Renal pelvis (tissue), 4 donors: ENCODE results near the gene GAS6. TPM values are rescaled to one million over a fixed set of nuclear protein-coding genes. Genes with fewer than 3 reads are reported as not detected.
A peak's percentile ranks its signal among the peaks of the same experiment; 100 is the strongest.

ENCODE experiments used
- DNase-seq: peaks from one replicate; pipeline ENCODE4 v3.0.0-alpha.2; 2013
- polyA plus RNA-seq, 3 donors: library from polyadenylated mRNA; unstranded; fragments of 120-200 nt; gene quantifications; one replicate each; pipeline ENCODE4 v1.2.1, GENCODE V29; 2013; ENCODE audit not compliant: insufficient read length in 3 of 3

The GAS6 gene
- polyA plus RNA-seq, 3 donors: 28.5 to 32.7 (median 30.4) TPM

GRCh38 chr13:113822956-113823744 is 40.7 kb downstream of the GAS6 start:
- DNase-seq: no peak

- DNase-seq: no peak
Measured at GRCh38 chr13:113822266-113822665, 41.6 kb downstream of the GAS6 start.

GRCh38 chr13:113821847-113822246 is 42.0 kb downstream of the GAS6 start:
- DNase-seq: no peak

GRCh38 chr13:113820813-113821651 is 42.8 kb downstream of the GAS6 start:
- DNase-seq: no peak

DNA sequence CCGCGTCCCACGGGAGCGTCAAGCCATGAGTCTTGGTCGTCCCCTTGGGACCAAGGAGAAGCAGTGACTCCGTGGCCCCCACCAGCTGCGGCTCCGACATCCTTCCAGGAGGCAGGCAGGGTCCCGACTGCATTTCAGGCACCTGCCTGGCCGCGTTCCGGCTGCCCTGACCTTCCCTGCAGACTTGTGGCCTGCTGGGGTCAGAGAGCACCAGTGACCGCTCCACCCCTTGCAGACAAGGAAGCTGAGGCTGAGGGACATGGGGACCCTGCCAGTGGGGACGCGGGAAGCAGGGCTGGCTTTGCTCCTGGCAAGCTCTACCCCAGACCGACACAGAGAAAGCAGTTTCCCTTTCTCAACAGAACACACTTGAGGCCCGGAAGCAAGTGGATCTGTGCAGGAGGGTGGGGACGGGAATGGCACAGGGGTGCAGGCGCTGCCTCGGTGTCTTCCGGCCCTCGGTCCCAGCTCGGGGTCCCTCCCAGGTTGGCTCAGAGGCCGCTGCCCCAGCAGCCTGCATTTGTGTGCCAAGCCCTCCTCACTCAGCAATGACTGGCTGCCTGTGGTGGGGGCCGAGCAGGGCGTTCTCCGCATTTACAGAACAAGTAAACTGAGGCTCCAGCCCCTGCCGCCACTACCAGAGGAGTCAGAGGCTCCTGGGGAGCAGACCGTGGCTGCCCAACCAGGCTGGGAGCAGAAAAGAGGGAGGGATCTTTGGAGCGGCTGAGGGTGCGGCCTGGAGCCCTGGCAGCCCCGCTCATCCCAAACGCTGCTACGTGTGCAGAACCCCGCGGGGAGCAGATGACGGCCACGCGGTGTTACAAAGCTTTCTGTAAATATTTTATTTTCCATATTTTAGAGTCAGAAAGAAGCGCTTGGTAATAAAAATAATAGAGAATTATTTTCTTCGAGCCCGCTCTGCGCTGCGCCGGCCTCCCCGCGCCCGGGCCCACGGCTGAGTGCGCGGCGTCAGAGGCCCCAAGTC is 43.9 kb downstream of the GAS6 start:
- no peak for DNase-seq

- DNase-seq: no peak
Measured at GRCh38 chr13:113819341-113819730, 44.5 kb downstream of the GAS6 start.

DNA sequence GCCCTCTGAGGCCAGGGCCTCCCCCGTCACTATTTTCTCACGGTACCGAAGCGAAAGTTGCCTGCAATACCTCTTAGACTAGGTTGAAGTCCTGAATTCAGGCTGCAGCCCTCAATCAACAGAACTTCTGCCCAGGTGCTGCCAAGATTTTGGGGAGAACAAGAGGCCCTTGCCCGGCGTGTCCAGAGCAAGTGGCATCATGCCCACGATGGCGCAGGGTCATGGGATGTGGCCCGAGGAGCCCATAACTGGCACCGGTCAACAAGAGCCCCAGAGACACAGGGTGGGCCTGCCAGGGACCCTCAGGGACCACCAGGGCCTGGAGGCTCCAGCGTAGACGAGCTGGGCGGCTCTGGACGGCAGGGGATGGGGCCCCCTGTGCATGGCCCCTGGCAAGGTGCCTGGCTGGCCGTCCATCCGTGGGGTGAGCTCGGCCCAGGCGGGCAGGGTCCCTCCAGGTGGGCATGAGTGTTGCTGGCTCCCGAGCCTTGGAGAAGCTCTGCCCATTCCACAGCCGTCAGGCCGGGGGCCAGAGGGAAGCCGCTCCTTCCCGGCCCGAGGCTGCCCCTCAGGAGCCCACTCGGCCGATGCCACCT is 45.1 kb downstream of the GAS6 start:
- DNase-seq: no peak

- DNase-seq: no peak
Measured at GRCh38 chr13:113817860-113818691, 45.8 kb downstream of the GAS6 start.

DNA sequence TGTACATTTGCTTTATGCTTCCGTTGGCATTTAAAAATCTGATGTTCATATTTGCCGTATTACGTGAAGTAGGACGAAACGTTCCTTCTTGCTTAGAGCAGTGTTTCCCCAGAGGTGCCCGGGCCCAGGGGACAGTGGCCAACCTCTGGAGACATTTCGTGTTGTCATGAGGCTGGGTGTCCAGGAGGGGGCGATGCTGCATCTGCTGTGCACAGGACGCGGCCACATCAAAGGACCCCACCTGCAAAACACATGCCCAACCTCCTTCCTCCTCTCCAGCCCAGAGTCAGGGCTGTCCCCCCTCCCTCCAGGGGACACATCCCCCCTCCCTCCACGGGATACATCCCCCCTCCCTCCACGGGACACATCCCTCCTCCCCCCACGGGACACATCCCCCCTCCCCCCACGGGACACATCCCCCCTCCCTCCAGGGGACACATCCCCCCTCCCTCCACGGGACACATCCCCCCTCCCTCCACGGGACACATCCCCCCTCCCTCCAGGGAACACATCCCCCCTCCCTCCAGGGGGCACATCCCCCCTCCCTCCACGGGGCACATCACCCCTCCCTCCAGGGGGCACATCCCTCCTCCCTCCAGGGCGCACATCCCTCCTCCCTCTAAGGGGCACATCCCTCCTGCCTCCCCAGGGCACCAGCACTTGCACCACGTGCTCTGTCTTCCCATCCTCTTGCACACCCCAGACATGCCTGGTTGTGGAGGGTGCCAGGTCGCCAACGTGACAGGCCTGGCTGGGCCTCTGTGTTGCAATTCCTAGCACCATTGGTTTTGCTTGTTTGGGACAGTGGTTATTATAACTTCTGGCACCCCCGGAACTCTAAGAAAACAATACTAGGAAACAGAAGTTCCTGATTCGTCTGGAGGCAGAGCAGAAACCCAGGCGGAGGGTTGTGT is 46.7 kb downstream of the GAS6 start:
- DNase-seq: peak; percentile 80

GRCh38 chr13:113816254-113816929 is 47.5 kb downstream of the GAS6 start:
- DNase-seq: no peak

DNA sequence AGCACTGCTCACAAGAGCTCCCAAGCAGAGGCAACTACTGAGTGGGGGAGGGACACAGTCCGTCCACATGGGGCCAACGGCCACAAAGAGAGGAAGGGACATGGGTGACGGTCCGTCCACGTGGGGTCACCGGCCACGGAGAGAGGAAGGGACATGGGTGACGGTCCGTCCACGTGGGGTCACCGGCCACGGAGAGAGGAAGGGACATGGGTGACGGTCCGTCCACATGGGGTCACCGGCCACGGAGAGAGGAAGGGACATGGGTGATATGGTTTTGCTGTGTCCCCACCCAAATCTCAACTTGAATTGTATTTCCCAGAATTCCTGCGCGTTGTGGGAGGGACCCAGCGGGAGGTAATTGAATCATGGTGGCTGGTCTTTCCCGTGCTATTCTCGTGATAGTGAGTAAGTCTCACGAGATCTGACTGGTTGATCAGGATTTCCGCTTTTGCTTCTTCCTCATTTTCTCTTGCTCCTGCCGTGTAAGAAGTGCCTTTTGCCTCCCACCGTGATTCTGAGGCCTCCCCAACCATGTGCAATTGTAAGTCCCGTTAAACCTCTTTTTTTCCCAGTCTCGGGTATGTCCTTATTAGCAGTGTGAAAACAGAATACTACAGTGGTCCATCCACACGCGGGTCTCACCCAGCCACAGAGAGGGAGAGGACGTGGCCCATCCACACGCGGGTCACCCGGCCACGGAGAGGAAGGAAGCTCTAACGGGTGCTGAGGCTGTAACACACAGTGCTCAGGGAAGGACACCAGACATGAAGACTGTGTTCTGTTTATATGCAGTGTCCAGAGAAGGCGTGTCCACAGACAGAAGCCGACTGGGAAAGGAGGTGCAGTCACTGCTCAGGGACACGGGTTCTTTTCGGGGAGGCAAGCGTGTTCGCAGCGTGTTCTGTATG is 48.5 kb downstream of the GAS6 start:
- DNase-seq: no peak

- no peak for DNase-seq
Measured at GRCh38 chr13:113814435-113814821, 49.4 kb downstream of the GAS6 start.

GRCh38 chr13:113813749-113814434 is 50.0 kb downstream of the GAS6 start:
- no peak for DNase-seq

GRCh38 chr13:113813070-113813748 is 50.7 kb downstream of the GAS6 start:
- DNase-seq: no peak

DNA sequence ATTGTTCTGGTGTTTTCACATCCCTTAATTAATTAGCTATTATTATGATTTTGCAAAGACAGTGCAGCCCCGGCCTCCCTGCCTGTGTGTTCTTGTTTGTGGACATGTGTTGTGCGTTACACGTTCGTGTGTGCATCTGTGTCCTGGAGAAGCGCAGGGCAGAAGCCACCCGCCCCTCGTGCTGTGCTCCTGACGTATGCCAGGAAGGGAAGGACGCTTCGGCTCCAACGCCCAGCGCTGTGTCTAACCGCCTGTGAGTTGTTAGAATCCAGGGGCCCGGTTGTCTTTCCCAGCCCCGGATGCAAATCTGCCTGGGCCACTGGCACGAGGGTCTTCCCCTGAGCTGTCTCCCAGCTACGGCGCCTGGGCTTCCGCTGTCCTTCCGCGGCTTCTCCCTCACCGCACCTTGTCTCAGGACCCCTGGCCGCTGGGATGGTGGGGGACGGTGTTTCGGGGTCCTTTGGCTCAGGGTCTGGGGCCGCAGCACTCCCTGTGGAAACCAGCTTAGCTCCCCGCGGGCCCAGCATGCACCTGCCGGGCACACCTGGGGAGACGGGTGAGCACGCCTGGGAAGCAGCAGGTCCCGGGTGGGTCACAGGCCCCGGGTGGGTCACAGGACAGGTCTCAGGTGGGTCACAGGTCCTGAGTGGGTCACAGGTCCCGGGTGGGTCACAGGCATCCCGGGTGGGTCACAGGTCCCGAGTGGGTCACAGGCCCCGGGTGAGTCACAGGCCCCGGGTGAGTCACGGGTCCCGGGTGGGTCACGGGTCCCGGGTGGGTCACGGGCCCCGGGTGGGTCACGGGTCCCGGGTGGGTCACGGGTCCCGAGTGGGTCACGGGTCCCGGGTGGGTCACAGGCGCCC is 51.5 kb downstream of the GAS6 start:
- no peak for DNase-seq
